SHP77 (cell line): Measurements from ENCODE around the gene CELSR1.
"Not testable (repeated sequence)": the region's sequence is repeated elsewhere in the genome, so short reads cannot be mapped to it uniquely, and the experiment has no call there.

Experiments used
- DNase-seq, 2 experiments: peaks; one replicate each; lab custom pipeline; 2025; lab: John Stamatoyannopoulos, UW

The CELSR1 gene

GRCh38 chr22:46532416-46532815 lies 5.0 kb downstream of the CELSR1 start:
- no peak for DNase-seq

DNA sequence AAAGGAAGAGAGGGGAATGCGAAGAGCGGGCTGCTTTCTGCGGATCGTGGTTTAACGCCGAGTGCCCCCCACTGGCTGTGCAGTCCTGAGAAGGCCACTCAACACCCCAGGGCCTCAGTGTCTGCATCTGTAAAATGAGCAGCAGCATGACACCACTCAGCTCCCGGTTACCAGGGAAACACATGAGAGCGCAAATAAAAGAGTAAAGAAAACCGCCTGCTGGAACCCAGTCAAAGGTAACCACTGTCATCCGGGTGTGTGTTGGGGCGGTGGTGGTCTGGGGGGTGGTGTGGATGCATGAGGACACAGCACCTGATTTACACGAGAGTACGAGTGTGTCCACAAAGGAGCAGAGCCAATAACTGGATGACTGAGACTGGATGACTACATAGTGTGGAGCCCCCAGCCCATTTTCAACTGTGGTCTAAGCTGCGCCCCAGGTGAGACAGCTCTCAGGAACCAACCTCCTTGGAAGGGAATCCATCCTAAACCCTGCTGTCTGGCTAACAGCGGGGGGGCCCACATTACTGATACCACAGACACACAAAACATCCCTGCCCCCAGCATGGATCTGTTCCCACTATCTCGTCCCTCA lies 5.7 kb downstream of the CELSR1 start:
- no peak for DNase-seq

GRCh38 chr22:46528121-46528610 lies 9.3 kb downstream of the CELSR1 start:
- peak in 1 of 2 experiments; percentile 41 for DNase-seq

DNA sequence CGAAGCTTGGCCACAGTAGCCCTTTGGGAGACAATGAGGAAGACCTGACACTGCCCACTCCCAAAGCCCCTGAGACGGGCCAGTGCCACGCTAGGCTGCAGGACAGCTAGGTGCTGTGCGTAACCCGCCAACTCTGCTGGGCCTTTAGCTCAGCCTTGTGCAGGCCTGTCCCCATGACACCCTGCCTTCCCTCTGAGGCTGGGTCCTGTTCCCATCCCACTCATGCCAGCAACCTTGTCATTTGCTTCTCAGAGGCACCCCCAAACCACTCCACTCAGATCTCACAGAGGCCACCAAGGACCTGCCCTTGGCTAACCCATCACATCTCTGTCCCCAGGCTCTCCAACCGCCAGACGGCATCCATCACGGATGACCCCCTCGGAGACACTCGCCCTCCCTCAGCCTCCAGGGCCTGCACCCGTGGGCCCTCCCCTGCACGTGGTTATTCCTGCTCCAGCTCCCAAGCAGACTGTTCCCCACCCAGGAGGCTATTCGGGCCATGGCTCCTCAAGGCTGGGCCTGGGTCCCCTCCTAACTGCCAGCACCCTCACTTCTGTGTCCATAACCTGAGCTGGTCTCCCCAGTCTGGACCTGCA lies 11.1 kb downstream of the CELSR1 start:
- DNase-seq = no peak

DNA sequence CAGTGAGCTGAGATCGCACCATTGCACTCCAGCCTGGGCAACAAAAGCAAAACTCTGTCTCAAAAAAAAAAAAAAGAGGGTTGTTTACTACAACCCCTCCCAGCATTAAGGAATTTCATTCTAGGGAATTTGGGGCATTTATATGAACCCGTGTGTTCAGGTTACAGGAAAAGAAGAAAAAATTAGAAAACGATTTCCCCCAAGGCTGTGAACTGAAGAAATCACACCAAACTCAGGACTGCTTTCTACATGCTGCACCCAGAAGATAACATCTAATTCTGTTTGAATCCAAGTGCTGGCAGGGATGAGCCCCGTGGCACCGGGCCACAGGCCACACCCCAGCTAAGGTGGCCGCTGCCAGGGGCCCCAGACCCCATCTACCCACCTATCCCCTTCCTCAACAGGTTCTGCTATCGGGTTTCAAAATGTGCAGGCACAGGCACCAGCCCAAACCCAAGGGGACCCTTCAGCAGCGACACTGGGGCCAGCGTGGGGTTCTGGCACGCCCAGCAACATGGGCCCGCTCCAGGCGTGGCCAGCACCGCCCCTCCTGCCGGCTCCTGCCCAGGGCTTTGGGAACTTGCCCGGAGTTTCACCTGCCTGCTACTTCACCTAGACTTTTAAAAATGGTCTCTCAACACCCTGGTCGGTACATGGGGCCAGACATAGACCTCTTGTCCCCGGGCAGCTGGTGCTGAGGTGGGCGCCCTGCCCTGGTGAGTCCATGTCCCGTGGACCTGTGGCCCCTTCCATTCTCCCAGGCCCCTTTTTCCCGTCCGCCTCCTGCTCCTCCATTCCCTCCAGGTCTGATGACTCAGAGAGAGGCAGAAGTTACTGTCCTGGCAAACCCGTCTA lies 11.8 kb downstream of the CELSR1 start:
- no peak for DNase-seq

- no peak for DNase-seq
Observed at GRCh38 chr22:46524203-46524740, 13.1 kb downstream of the CELSR1 start.

GRCh38 chr22:46522797-46523196 lies 14.6 kb downstream of the CELSR1 start:
- peak; percentile 61 to 75 for DNase-seq

DNA sequence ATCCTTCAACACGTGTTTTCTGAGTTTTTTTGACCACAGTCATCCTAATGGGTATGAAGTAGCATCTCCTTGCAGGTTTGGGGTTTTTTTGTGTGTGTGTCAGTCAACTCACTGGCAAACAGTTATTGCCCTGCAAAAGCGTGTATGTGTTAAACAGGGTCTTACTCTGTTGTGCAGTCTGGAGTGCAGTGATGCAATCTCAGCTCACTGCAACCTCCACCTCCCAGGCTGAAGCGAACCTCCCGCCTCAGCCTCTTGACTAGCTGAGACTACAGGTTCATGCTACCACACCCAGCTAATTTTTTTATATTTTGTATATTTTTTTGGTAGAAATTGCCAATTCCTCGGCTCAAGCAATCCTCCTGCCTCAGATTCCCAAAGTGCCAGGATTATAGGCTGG lies 15.4 kb downstream of the CELSR1 start:
- DNase-seq = no peak

- no peak for DNase-seq
Observed at GRCh38 chr22:46520880-46521279, 16.5 kb downstream of the CELSR1 start.

GRCh38 chr22:46519377-46519776 lies 18.0 kb downstream of the CELSR1 start:
- no peak for DNase-seq

DNA sequence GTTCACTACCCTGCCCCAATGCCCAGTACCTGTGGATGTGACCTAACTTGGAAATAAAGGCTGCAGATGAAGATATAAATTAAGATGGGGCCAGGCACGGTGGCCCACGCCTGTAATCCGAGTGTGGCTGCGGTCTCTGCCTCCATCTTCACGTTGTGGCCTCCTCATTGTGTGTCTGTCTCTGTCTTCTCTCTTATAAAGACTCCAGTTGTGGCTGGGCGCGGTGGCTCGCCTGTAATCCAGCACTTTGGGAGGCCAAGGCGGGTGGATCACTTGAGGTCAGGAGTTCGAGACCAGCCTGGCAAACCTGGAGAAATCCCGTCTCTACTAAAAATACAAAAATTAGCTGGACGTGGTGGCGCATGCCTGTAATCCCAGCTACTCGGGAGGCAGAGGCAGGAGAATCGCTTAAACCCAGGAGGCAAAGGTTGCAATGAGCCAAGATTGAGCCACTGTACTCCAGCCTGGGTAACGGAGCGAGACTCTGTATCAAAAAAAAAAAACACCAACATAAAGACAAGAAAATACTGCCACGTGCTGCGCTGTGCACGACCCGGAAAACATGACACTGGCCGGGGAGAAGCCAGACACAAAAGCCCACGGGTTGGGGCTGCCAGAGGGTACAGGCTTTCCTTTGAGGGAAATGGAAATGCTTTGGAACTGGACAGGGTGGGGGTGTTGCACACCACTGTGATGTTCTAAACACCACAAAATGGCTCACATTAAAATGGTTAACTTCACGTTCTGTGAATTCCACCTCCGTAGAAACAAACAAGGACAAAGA lies 18.7 kb downstream of the CELSR1 start:
- no peak for DNase-seq

DNA sequence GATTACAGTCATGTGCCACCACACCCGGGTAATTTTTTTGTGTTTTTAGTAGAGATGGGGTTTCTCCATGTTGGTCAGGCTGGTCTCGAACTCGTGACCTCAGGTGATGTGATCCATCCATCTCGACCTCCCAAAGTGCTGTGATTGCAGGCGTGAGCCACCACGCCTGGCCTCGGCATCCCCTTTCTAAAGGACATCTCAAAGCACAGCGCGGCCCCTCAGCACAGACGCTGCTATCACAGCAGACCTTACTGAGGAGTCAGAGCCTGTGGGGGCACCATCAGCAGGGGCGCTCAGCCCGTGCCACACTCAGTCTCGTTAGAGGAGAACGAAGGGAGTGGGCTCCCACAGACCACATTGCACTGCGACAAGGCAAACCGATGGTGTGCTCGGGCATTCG lies 19.4 kb downstream of the CELSR1 start:
- DNase-seq = no peak

- DNase-seq = no peak
Observed at GRCh38 chr22:46517255-46517761, 20.1 kb downstream of the CELSR1 start.

GRCh38 chr22:46516638-46517037 lies 20.8 kb downstream of the CELSR1 start:
- DNase-seq = no peak

DNA sequence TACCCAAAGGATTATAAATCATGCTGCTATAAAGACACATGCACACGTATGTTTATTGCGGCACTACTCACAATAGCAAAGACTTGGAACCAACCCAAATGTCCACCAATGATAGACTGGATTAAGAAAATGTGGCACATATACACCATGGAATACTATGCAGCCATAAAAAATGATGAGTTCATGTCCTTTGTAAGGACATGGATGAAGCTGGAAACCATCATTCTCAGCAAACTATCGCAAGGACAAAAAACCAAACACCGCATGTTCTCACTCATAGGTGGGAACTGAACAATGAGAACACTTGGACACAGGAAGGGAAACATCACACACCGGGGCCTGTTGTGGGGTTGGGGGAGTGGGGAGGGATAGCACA lies 21.3 kb downstream of the CELSR1 start:
- DNase-seq = not testable (repeated sequence)

DNA sequence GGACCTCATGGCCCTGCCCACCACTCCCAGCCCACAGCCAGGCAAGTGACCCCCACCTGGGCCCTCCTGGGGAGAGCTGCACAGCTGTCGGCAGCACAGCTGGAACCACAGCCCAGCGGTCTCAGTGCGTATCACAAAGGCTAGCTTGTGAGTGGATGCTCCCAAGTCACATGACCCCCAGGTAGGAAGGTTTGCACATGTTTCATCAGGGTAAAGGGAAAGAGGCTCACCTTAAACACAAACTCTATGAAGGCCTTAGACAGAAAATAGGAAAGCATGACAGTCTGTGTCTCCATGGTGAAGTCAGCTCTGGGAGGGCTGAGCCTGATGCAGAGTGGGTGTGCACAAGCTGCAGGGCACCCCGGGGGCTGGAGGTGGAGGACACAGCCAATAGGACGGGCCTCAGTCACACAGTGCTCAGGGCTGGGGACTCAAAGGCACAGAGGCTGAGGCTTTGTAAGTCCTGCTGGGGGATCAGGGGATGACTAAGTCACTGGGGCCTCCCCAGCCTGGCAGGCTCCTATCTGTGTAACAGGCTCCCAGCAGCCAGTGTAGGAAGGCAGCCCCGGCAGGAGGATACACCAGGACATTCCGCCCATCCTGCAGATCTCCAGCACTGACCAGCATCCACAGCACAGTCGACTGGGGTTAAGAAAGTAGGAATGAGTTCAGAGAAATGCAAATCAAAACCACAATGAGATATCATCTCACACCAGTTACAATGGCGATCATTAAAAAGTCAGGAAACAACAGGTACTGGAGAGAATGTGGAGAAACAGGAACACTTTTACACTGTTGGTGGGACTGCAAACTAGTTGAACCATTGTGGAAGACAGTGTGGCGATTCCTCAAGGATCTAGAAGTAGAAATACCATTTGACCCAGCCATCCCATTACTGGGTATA lies 22.0 kb downstream of the CELSR1 start:
- DNase-seq = no peak

DNA sequence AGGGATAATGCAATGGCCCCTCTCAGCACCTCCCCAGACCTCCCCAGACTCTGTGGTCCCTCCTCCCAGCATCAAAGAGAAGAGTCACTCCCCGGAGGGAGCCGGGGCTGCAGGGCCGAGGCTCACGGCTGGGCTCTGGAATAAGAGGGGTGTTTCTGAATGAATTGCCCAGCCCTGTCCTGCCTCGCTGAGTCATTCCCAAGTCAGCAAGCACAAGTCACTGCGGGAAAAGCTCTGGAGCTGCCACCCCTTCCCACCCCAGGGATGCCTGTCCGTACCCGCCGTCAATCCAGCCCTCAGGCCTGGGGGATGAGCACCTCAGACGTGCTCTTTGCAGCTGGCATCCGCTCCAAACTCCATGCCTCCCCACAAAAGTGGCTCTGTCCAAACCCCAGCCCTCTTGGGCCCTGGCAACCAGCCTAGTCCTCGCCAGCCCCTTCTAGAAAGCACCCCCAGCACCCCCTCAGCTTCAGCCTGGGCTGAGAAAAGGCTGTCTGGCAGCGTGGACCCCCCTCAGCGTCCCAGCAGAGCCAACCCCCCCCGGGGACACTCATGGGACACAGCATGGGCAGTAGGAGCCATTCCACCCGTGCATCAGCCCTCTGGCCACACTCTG lies 22.7 kb downstream of the CELSR1 start:
- no peak for DNase-seq

GRCh38 chr22:46513908-46514550 lies 23.4 kb downstream of the CELSR1 start:
- no peak for DNase-seq

- no peak for DNase-seq
Observed at GRCh38 chr22:46512683-46513082, 24.7 kb downstream of the CELSR1 start.

DNA sequence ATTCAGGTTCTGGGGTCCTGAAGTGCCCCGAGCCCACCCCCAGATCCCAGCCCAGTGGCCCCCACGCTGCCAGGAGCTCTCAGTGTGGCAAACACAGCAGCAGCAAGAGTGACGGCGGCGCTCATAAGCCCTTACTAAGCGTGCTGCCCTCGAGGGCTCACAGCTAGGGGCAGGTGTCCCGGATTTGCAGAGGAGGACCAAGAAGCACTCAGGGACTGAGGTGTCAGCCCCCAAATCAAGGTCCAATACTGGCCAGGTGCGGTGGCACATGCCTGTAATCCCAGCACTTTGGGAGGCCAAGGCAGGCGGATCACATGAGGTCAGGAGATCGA lies 25.4 kb downstream of the CELSR1 start:
- no peak for DNase-seq
